Upper lobe of left lung (tissue), 4 donors: ENCODE data around the gene RBM19.

Source experiments
- EP300 ChIP-seq, 4 donors: sonication (generic); formaldehyde crosslinking; IDR thresholded peaks; one replicate each; pipeline ENCODE4 v1.5.1; 2017; ENCODE audit warnings: antibody characterized with exemption in 4 of 4, control low read depth in 2 of 4
- POLR2A ChIP-seq, 4 donors: fragments of 450-650 bp; IDR thresholded peaks; one replicate each; pipeline ENCODE4 v1.5.1; 2016 to 2017; ENCODE audit warnings: antibody characterized with exemption in 4 of 4, mild to moderate bottlenecking in 2 of 4
- POLR2AphosphoS5 ChIP-seq, 2 donors: sonication (generic); formaldehyde crosslinking; IDR thresholded peaks; one replicate each; pipeline ENCODE4 v1.5.1; 2017; ENCODE audit warnings: antibody characterized with exemption in 2 of 2
- TF ChIP-seq, protein P1 (sequence below), 6 experiments: fragments of 450-650 bp in 4 of 6; fragments of 200-600 bp in 2 of 6; sonication (generic) in 2 of 6; IDR thresholded peaks; one replicate each; pipeline ENCODE4 v1.5.1; 2016 to 2019; ENCODE audit warnings: antibody characterized with exemption in 6 of 6

DNA sequence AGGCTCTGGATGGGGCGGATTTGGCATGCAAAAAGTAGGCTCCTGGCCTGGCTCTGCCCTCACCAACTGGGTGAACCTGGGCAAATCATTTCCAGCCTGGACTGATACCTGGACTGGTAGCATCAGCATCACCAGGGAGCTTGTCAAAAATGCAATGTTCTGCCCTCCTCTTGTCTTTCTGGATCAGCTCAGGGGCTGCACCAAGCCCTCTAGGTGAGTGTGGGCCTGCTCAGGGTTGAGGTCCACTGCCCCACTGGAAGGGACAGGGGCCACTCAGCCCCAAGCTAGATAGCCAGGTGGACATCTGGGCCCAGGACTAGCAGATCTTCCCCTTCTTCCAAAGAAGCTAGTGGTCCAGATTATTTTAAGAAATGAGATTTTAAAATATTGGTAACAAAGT is 99.6 kb downstream of the RBM19 start:
- TF ChIP-seq, protein P1, sequence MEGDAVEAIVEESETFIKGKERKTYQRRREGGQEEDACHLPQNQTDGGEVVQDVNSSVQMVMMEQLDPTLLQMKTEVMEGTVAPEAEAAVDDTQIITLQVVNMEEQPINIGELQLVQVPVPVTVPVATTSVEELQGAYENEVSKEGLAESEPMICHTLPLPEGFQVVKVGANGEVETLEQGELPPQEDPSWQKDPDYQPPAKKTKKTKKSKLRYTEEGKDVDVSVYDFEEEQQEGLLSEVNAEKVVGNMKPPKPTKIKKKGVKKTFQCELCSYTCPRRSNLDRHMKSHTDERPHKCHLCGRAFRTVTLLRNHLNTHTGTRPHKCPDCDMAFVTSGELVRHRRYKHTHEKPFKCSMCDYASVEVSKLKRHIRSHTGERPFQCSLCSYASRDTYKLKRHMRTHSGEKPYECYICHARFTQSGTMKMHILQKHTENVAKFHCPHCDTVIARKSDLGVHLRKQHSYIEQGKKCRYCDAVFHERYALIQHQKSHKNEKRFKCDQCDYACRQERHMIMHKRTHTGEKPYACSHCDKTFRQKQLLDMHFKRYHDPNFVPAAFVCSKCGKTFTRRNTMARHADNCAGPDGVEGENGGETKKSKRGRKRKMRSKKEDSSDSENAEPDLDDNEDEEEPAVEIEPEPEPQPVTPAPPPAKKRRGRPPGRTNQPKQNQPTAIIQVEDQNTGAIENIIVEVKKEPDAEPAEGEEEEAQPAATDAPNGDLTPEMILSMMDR (IDR thresholded peaks at IDR 0.05) = no peak
- TF ChIP-seq POLR2AphosphoS5 (IDR thresholded peaks at IDR 0.05) (no peak), POLR2A (IDR thresholded peaks at IDR 0.05) (no peak), EP300 (IDR thresholded peaks at IDR 0.05) (no peak)
